NOMO-1 treated with dmso at 0.1 percent for 144 hours (cell line): ENCODE measurements around the gene DPH5.
"Not testable (repeated sequence)": the region's sequence is repeated elsewhere in the genome, so short reads cannot be mapped to it uniquely, and the experiment has no call there.

ENCODE experiments used
- DNase-seq: peaks from one replicate; lab custom pipeline; 2025; ENCODE audit not compliant: unreplicated experiment; lab: John Stamatoyannopoulos, UW

DPH5 gene

GRCh38 chr1:100946064-100946463 lies 79.5 kb downstream of the DPH5 start:
- DNase-seq = not testable (repeated sequence)

GRCh38 chr1:100943533-100943932 lies 82.1 kb downstream of the DPH5 start:
- no peak for DNase-seq

- no peak for DNase-seq
Measured at GRCh38 chr1:100942304-100943046, 83.1 kb downstream of the DPH5 start.

GRCh38 chr1:100941580-100942216 lies 83.9 kb downstream of the DPH5 start:
- no peak for DNase-seq

- DNase-seq = no peak
Measured at GRCh38 chr1:100941098-100941527, 84.5 kb downstream of the DPH5 start.
